GM08714 (cell line): ENCODE measurements around the gene HLF.

Experiments
- H3K4me3 ChIP-seq: fragments of 200-500 bp; sonication (Bioruptor generic); 2 replicates; pipeline ENCODE4 v1.5.1; 2014; ENCODE audit warnings: mild to moderate bottlenecking, low read length, inconsistent platforms
- ZNF274 ChIP-seq: IDR thresholded peaks from 2 replicates; pipeline ENCODE4 v1.6.1; 2012; ENCODE audit warnings: mild to moderate bottlenecking, low read depth, low read length

HLF gene

DNA sequence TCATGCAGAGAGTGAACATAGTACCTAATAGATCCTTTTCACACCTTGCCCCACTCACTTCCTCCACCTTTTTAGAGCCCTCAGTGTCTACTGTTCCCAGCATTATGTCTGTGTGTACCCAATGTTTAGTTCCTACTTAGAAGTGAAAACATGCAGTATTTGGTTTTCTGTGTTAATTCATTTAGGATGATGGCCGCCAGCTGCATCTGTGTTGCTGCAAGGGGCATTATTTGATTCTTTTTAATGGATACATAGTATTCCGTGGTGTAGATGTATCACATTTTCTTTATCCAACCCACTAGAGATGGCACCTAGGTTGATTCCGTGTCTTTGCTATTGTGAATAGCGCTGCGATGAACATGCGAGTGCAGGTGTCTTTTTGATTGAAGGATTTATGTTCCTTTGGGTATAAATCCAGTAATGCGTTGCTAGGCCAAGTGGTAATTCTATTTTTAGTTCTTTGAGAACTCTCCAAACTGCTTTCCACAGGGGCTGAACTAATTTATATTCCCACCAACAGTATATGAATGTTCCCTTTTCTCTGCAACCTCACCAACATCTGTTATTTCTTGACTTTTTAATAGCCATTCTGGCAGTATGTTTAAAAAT lies 47.1 kb downstream of the HLF start:
- no peak for TF ChIP-seq ZNF274
- no peak overlapping the region for H3K4me3 ChIP-seq

DNA sequence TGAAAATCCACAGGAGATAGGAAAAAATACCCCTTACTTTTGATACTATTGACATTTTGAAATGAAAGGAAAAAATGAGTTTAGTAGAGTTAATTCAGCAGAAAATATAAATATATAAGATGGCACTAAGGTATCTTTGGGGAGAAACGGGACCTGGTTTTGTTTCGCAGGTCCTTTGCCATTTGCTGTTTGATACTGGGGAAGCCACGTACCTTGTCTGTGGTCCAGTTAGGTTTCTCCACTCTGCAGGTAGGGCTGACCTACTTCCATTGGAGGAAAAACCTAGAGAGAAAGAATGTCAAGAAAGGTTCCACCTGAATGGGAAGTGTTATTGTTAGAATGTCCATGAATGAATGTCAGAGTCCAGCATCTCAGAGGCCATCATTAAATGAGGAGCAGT lies 48.1 kb downstream of the HLF start:
- no peak for TF ChIP-seq ZNF274
- no peak overlapping the region for H3K4me3 ChIP-seq

DNA sequence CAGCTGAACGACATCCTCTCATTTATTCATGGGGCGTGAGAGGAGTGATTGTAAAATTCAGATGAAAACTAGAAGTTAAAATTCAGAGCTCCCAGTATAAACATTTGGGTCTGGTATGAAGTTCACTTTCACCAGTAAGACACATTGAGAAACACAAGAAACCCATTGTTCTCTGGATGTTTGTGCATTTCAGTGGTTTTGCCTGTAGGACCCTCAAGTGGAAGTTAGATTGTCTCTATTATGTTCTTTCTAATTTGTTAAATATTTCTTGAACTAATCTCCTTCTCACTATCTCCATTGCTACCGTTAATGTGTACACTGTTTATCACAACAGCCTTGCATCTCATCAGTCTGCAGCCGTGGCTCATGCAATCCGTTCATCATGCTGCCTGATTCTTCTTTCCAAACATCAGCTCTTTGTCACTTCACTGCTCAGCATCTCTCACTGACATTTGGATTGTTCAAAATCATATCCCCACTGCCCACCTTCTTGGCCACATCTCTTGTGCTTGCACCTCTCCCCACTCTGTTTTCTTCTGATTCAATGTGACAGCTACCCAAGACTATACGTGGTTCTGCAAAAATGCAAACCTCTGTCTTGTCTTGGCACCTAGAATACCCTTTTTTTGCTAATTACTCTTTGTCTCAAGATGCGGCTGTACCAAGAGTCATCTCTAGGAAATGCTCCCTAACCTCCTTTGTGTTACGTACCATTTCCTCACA lies 49.5 kb downstream of the HLF start:
- H3K4me3 ChIP-seq, result no peak overlapping the region
- TF ChIP-seq ZNF274, result no peak

DNA sequence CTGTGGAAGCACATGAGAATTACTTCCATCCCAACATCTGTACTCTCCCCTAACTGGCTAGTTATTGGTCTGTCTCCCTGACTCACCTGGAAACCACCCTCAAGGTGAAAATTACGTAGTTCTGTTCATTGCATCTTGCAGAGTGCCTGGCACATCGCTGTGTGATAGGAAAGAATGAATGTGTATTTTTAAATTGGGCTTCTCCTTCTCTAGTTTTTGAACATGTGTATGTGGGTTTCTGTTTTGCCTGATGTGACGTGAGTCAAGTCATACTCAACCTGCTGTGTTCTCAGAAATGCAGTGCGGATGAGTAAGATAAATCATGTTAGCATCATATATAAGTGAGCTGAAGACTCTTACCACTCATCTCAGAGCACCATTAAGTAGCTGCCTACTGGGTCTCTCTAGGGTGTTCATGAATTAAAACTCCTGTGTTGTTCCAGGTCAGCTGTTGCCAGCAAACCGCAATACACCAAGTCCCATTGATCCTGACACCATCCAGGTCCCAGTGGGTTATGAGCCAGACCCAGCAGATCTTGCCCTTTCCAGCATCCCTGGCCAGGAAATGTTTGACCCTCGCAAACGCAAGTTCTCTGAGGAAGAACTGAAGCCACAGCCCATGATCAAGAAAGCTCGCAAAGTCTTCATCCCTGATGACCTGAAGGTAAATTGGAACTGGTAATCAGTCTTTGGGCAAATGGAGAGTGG lies 50.2 kb downstream of the HLF start:
- H3K4me3 ChIP-seq, result no peak overlapping the region
- TF ChIP-seq ZNF274, result no peak

DNA sequence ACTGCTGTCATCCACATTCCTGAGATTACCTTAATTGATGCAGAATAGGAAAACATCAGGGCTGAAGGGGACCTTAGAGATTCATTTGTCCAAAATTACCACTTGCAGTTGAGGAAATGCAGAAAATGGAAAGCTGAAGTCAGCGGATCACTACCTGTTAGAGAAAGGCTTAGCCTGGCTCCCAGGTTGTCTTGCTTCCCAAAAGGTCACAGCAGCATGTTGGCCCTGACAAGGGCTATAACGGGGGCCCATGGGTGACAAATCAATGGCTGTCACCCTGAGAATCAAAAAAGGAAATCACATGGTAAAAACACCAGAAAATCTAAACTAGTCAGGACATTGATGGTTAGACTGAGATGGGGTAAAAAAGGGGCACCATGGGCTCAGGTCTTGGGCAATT lies 51.7 kb downstream of the HLF start:
- H3K4me3 ChIP-seq, result no peak overlapping the region

DNA sequence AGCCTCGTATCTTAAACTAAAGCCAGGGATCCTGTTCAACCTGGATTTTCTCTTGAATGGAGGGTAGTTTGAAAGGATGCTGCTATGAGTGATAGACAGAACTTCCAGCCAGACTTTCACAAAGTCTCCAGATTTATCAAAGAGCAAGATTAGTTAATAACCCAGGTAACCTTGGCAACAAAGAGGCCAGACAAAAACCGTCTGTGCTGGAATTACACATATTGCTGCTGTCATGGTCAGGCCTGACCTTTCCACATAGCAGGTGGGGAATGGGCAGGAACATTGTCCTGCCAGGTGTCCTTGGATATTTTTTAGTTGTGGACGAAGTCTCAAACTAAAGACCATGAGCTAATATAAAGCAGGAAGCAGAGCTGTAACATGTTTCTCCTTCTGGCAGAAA lies 52.5 kb downstream of the HLF start:
- TF ChIP-seq ZNF274, result no peak
- H3K4me3 ChIP-seq, result no peak overlapping the region

More for the DNA sequence above, 51.7 kb downstream of the HLF start:
- no peak for TF ChIP-seq ZNF274

DNA sequence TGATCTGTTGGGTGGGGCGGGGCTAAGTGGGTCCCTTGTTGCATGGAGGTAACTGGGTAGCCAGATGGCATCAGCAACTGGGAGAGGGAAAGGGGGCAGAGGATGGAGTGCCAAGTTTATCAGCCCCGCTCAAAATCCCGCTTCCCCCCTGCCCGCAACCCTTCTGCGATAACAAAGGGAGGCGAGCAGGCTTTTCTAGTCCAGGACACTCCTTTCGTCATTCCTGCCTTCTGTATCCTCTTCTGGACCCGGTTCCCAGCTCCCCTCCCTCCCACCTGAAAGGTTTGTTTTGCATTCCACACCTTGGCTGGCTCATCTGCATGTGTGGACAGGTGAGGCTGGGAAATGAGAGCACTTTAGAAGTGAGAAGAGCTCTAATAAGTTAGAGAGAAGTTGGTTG lies 53.3 kb downstream of the HLF start:
- TF ChIP-seq ZNF274, result no peak

DNA sequence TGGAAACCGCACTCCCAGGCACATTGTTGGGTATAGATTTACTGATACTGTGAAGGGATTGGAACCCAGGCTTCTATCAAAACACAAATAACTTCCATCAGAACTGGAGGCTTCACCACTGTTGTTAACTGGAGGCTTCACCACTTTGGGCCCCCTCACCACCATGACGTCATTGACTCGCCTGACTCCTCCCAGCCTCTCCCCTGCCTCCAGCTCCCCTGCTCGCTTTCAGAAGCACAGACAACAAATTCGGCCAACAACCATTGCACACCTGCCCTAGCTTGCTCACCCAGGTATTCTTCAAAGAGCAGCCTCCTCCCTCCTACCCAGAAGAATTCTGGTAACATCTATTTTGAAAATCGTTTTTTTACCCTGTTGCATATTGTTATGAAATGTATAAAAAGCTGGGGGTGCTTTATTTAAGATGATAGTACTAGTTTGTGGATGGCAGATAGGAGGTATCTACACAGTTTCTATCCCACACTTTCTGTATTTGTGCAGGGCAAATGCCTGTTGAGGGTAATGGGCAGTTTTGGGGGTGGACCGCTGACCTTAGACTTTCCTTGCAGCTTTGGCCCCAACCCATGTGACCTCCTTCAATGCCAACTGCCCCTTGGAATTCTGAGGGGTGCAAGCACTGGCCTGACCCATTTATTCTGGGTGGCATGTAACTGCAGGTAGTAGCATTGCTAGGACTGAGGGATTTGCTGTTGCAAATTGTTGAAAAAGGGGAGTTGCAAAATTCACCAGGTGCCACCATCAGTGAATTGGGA lies 54.1 kb downstream of the HLF start:
- no peak overlapping the region for H3K4me3 ChIP-seq
- TF ChIP-seq ZNF274, result no peak

More for the DNA sequence above, 53.3 kb downstream of the HLF start:
- no peak overlapping the region for H3K4me3 ChIP-seq

DNA sequence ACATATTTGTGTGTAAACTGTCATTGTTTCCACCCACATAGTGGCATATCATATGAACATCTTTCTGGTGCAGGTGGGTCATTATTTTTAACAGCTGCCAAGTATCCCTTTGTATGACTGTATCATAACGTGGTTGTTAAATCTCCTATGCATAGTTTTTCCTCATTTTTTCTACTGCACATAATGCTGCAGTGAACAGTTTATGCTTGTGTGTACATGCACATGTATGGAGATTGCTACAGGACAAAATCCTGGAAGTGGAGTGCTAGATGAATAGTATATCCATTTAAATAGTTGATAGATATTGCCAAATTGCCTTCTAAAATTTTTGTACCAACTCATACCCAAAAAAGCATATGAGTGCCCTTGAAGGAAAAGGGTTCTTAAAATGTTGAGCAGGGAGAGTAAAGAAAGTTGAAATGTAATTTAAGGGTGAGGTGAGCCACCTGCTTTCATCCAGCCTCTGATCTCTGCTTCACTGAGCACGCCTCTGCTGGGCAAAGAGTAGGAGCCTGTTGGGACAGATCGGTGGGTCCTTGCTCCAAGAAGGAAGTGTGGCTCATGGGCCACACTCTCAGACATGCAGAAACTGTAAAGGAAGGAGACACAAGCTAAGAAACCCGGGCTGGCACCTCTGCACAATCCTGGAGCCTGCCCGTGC lies 55.3 kb downstream of the HLF start:
- no peak overlapping the region for H3K4me3 ChIP-seq
- TF ChIP-seq ZNF274, result no peak

DNA sequence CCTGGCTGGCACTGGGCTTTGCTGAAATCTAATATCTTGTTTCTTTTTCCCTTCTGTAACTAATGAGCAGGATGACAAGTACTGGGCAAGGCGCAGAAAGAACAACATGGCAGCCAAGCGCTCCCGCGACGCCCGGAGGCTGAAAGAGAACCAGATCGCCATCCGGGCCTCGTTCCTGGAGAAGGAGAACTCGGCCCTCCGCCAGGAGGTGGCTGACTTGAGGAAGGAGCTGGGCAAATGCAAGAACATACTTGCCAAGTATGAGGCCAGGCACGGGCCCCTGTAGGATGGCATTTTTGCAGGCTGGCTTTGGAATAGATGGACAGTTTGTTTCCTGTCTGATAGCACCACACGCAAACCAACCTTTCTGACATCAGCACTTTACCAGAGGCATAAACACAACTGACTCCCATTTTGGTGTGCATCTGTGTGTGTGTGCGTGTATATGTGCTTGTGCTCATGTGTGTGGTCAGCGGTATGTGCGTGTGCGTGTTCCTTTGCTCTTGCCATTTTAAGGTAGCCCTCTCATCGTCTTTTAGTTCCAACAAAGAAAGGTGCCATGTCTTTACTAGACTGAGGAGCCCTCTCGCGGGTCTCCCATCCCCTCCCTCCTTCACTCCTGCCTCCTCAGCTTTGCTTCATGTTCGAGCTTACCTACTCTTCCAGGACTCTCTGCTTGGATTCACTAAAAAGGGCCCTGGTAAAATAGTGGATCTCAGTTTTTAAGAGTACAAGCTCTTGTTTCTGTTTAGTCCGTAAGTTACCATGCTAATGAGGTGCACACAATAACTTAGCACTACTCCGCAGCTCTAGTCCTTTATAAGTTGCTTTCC lies 56.0 kb downstream of the HLF start:
- H3K4me3 ChIP-seq, result no peak overlapping the region

DNA sequence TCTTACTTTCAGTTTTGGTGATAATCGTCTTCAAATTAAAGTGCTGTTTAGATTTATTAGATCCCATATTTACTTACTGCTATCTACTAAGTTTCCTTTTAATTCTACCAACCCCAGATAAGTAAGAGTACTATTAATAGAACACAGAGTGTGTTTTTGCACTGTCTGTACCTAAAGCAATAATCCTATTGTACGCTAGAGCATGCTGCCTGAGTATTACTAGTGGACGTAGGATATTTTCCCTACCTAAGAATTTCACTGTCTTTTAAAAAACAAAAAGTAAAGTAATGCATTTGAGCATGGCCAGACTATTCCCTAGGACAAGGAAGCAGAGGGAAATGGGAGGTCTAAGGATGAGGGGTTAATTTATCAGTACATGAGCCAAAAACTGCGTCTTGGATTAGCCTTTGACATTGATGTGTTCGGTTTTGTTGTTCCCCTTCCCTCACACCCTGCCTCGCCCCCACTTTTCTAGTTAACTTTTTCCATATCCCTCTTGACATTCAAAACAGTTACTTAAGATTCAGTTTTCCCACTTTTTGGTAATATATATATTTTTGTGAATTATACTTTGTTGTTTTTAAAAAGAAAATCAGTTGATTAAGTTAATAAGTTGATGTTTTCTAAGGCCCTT lies 56.8 kb downstream of the HLF start:
- TF ChIP-seq ZNF274, result no peak

More for the DNA sequence above, 56.0 kb downstream of the HLF start:
- TF ChIP-seq ZNF274, result no peak

DNA sequence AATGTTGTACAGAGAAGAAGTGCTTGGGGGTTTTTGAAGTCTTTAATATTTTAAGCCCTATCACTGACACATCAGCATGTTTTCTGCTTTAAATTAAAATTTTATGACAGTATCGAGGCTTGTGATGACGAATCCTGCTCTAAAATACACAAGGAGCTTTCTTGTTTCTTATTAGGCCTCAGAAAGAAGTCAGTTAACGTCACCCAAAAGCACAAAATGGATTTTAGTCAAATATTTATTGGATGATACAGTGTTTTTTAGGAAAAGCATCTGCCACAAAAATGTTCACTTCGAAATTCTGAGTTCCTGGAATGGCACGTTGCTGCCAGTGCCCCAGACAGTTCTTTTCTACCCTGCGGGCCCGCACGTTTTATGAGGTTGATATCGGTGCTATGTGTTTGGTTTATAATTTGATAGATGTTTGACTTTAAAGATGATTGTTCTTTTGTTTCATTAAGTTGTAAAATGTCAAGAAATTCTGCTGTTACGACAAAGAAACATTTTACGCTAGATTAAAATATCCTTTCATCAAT lies 57.8 kb downstream of the HLF start:
- no peak for TF ChIP-seq ZNF274
- H3K4me3 ChIP-seq, result no peak overlapping the region

More for the DNA sequence above, 56.8 kb downstream of the HLF start:
- H3K4me3 ChIP-seq, result no peak overlapping the region
